ENCODE measurements around the gene PPM1H. TPM values are rescaled to one million over a fixed set of nuclear protein-coding genes. Genes with fewer than 3 reads are reported as not detected.

Gene PPM1H
- total and polyA plus RNA-seq, 4 donors = 2.3 to 7.2 (median 4.1) TPM

- no peaks in the 10 kb centered on the region for H3K27me3 ChIP-seq (ENCODE audit: control insufficient read depth in 4 of 4, insufficient read depth in 4 of 4, low read length in 3 of 4)
- no peaks in the 10 kb centered on the region for H3K9me3 ChIP-seq (ENCODE audit: control insufficient read depth in 4 of 4, low read length in 3 of 4)
- no peak for DNase-seq (ENCODE audit: low spot score)
- H3K4me3 ChIP-seq (ENCODE audit: low read depth in 1 of 3, low read length in 3 of 3) = no peak overlapping the region
- no peaks in the 10 kb centered on the region for H3K36me3 ChIP-seq (ENCODE audit: control insufficient read depth in 4 of 4, insufficient read depth in 3 of 4, low read depth in 1 of 4, low read length in 3 of 4)
- no peaks in the 10 kb centered on the region for H3K4me1 ChIP-seq (ENCODE audit: control insufficient read depth in 4 of 4, insufficient read depth in 4 of 4, low read length in 3 of 4)
- WGBS = 79% methylated on average over 6 of the region's 6 CpGs
- H3K27ac ChIP-seq (ENCODE audit: low read depth in 1 of 2, low read length in 2 of 2) = no peak overlapping the region
- no peak overlapping the region for H3K9ac ChIP-seq (ENCODE audit: low read depth in 1 of 2, low read length in 2 of 2)
- TF ChIP-seq REST (IDR thresholded peaks at IDR 0.05) = no peak
- no peak for TF ChIP-seq NR2F2 (IDR thresholded peaks at IDR 0.05)
- no peak for TF ChIP-seq ATF3 (IDR thresholded peaks at IDR 0.05)
- TF ChIP-seq GABPA (IDR thresholded peaks at IDR 0.05 in 1 of 2, conservative IDR thresholded peaks at IDR 0.05 in 1 of 2) = no peak
- no peak for TF ChIP-seq FOXA1 (IDR thresholded peaks at IDR 0.05)
- no peak for TF ChIP-seq YY1 (IDR thresholded peaks at IDR 0.05)
- no peak for TF ChIP-seq JUND (IDR thresholded peaks at IDR 0.05)
- no peak for TF ChIP-seq SP1 (IDR thresholded peaks at IDR 0.05)
- no peak for TF ChIP-seq HNF4A (conservative IDR thresholded peaks at IDR 0.05)
- TF ChIP-seq HNF4G (IDR thresholded peaks at IDR 0.05) = no peak
Observed at GRCh38 chr12:62806244-62806836, 128.6 kb downstream of the PPM1H start.

- Histone ChIP-seq H3K9me3 (ENCODE audit: control insufficient read depth in 4 of 4, low read length in 3 of 4) (no peaks in the 10 kb centered on the region), H3K36me3 (ENCODE audit: control insufficient read depth in 4 of 4, insufficient read depth in 3 of 4, low read depth in 1 of 4, low read length in 3 of 4) (no peaks in the 10 kb centered on the region), H3K4me1 (ENCODE audit: control insufficient read depth in 4 of 4, insufficient read depth in 4 of 4, low read length in 3 of 4) (no peaks in the 10 kb centered on the region), H3K27me3 (ENCODE audit: control insufficient read depth in 4 of 4, insufficient read depth in 4 of 4, low read length in 3 of 4) (no peaks in the 10 kb centered on the region), H3K9ac (ENCODE audit: low read depth in 1 of 2, low read length in 2 of 2) (no peak overlapping the region), H3K4me3 (ENCODE audit: low read depth in 1 of 3, low read length in 3 of 3) (no peak overlapping the region), H3K27ac (ENCODE audit: low read depth in 1 of 2, low read length in 2 of 2) (no peak overlapping the region)
- DNase-seq (ENCODE audit: low spot score) = no peak
- WGBS = 93% methylated on average over 3 of the region's 3 CpGs
- TF ChIP-seq SP1 (IDR thresholded peaks at IDR 0.05) (no peak), REST (IDR thresholded peaks at IDR 0.05) (no peak), YY1 (IDR thresholded peaks at IDR 0.05) (no peak), JUND (IDR thresholded peaks at IDR 0.05) (no peak), MAX (IDR thresholded peaks at IDR 0.05) (no peak), NR2F2 (IDR thresholded peaks at IDR 0.05) (no peak), HNF4G (IDR thresholded peaks at IDR 0.05) (no peak), ATF3 (IDR thresholded peaks at IDR 0.05) (no peak), RAD21 (IDR thresholded peaks at IDR 0.05) (no peak), FOXA1 (IDR thresholded peaks at IDR 0.05) (no peak), GABPA (IDR thresholded peaks at IDR 0.05 in 1 of 2, conservative IDR thresholded peaks at IDR 0.05 in 1 of 2) (no peak), EGR1 (IDR thresholded peaks at IDR 0.05; ENCODE audit: low read depth in 2 of 2) (no peak)
- TF ChIP-seq, protein P1, sequence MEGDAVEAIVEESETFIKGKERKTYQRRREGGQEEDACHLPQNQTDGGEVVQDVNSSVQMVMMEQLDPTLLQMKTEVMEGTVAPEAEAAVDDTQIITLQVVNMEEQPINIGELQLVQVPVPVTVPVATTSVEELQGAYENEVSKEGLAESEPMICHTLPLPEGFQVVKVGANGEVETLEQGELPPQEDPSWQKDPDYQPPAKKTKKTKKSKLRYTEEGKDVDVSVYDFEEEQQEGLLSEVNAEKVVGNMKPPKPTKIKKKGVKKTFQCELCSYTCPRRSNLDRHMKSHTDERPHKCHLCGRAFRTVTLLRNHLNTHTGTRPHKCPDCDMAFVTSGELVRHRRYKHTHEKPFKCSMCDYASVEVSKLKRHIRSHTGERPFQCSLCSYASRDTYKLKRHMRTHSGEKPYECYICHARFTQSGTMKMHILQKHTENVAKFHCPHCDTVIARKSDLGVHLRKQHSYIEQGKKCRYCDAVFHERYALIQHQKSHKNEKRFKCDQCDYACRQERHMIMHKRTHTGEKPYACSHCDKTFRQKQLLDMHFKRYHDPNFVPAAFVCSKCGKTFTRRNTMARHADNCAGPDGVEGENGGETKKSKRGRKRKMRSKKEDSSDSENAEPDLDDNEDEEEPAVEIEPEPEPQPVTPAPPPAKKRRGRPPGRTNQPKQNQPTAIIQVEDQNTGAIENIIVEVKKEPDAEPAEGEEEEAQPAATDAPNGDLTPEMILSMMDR (IDR thresholded peaks at IDR 0.05; ENCODE audit: low read depth, low read length, missing input control) = no peak
- TF ChIP-seq, protein P2, sequence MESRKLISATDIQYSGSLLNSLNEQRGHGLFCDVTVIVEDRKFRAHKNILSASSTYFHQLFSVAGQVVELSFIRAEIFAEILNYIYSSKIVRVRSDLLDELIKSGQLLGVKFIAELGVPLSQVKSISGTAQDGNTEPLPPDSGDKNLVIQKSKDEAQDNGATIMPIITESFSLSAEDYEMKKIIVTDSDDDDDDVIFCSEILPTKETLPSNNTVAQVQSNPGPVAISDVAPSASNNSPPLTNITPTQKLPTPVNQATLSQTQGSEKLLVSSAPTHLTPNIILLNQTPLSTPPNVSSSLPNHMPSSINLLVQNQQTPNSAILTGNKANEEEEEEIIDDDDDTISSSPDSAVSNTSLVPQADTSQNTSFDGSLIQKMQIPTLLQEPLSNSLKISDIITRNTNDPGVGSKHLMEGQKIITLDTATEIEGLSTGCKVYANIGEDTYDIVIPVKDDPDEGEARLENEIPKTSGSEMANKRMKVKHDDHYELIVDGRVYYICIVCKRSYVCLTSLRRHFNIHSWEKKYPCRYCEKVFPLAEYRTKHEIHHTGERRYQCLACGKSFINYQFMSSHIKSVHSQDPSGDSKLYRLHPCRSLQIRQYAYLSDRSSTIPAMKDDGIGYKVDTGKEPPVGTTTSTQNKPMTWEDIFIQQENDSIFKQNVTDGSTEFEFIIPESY (IDR thresholded peaks at IDR 0.05) = no peak
Observed at GRCh38 chr12:62805517-62805916, 129.4 kb downstream of the PPM1H start.

Measured in liver (tissue), 9 donors.